ENCODE results near the gene CAMK2A.

The CAMK2A gene

GRCh38 chr5:150323092-150323491, 33.5 kb upstream of the CAMK2A start:
- no peak overlapping the region for H3K27ac ChIP-seq
- DNase-seq (ENCODE audit: low spot score) = no peak
- ChIA-PET CTCF (interaction anchor here (0.6 kb wide), 2 partner anchors 50 to 202 kb away, joined by 3 to 8 read pairs; no protein-coding TSS in a partner anchor), POLR2A (ENCODE audit: low non-redundant PET) (no interaction called here)
- TF ChIP-seq, protein P1, sequence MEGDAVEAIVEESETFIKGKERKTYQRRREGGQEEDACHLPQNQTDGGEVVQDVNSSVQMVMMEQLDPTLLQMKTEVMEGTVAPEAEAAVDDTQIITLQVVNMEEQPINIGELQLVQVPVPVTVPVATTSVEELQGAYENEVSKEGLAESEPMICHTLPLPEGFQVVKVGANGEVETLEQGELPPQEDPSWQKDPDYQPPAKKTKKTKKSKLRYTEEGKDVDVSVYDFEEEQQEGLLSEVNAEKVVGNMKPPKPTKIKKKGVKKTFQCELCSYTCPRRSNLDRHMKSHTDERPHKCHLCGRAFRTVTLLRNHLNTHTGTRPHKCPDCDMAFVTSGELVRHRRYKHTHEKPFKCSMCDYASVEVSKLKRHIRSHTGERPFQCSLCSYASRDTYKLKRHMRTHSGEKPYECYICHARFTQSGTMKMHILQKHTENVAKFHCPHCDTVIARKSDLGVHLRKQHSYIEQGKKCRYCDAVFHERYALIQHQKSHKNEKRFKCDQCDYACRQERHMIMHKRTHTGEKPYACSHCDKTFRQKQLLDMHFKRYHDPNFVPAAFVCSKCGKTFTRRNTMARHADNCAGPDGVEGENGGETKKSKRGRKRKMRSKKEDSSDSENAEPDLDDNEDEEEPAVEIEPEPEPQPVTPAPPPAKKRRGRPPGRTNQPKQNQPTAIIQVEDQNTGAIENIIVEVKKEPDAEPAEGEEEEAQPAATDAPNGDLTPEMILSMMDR (conservative IDR thresholded peaks at IDR 0.05; ENCODE audit: low read depth) = no peak

GRCh38 chr5:150322202-150322601, 32.6 kb upstream of the CAMK2A start:
- TF ChIP-seq, protein P1 (conservative IDR thresholded peaks at IDR 0.05; ENCODE audit: low read depth) = no peak
- POLR2A ChIA-PET (ENCODE audit: low non-redundant PET) = no interaction called here
- no peak overlapping the region for H3K27ac ChIP-seq
- CTCF ChIA-PET = interaction anchor here (0.7 kb wide), 1 partner anchor 1903 kb away, joined by 3 read pairs; no protein-coding TSS in a partner anchor
- peak; percentile 43 for DNase-seq (ENCODE audit: low spot score)

GRCh38 chr5:150321784-150322183, 32.2 kb upstream of the CAMK2A start:
- ChIA-PET POLR2A (ENCODE audit: low non-redundant PET) (no interaction called here), CTCF (interaction anchor here (0.7 kb wide), 1 partner anchor 1904 kb away, joined by 3 read pairs; no protein-coding TSS in a partner anchor)
- TF ChIP-seq, protein P1 (conservative IDR thresholded peaks at IDR 0.05; ENCODE audit: low read depth) = no peak
- H3K27ac ChIP-seq = no peak overlapping the region
- DNase-seq (ENCODE audit: low spot score) = no peak

GRCh38 chr5:150321211-150321610, 31.6 kb upstream of the CAMK2A start:
- ChIA-PET CTCF (interaction anchor here (0.9 kb wide), 1 partner anchor 29 kb away, joined by 3 read pairs; no protein-coding TSS in a partner anchor), POLR2A (ENCODE audit: low non-redundant PET) (no interaction called here)
- TF ChIP-seq, protein P1 (conservative IDR thresholded peaks at IDR 0.05; ENCODE audit: low read depth) = no peak
- no peak overlapping the region for H3K27ac ChIP-seq
- DNase-seq (ENCODE audit: low spot score) = no peak

GRCh38 chr5:150320044-150320613, 30.6 kb upstream of the CAMK2A start:
- TF ChIP-seq, protein P1 (conservative IDR thresholded peaks at IDR 0.05; ENCODE audit: low read depth) = no peak
- POLR2A ChIA-PET (ENCODE audit: low non-redundant PET) = no interaction called here

DNA sequence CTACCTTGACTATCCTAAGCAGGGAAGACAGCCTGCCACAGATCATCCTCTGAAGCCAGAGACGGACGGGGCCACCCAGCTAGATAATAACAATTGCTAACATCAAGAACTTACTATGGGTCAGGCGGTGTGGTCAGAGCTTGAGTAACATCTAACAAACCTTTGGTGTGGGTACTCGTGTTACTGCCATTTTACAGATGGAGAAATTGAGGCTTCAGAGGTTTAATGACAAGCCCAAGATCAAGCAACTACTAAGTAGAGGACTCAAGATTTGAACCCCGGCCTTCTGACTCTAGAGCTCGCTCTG, 29.9 kb upstream of the CAMK2A start:
- peak overlapping the region; percentile 89 for H3K27ac ChIP-seq
- DNase-seq (ENCODE audit: low spot score) = no peak
- CTCF ChIA-PET = interaction anchor here (0.6 to 1.0 kb wide), 6 partner anchors 14 to 293 kb away, joined by 3 to 6 read pairs (median 3); partner anchors contain the start of gene ARSI
- TF ChIP-seq, protein P1 (conservative IDR thresholded peaks at IDR 0.05; ENCODE audit: low read depth) = no peak
- POLR2A ChIA-PET (ENCODE audit: low non-redundant PET) = no interaction called here

More at GRCh38 chr5:150320044-150320613, 30.6 kb upstream of the CAMK2A start:
- H3K27ac ChIP-seq = peak overlapping the region; percentile 62
- DNase-seq (ENCODE audit: low spot score) = peak; percentile 89
- CTCF ChIA-PET = interaction anchor here (0.6 to 0.9 kb wide), 4 partner anchors 18 to 292 kb away, joined by 3 to 4 read pairs (median 3); partner anchors contain the start of gene ARSI

All from RWPE1 (cell line).